DND-41 (cell line): Measurements from ENCODE around the gene ARRB1.

Source experiments
- CTCF ChIP-seq: IDR thresholded peaks from 2 replicates; pipeline ENCODE4 v1.5.1; 2012; ENCODE audit warnings: borderline replicate concordance, low read length, moderate library complexity, mild to moderate bottlenecking; ENCODE audit not compliant: poor library complexity, severe bottlenecking; ENCODE audit errors: extremely low read depth
- EZH2 ChIP-seq: IDR thresholded peaks from 3 replicates; pipeline ENCODE4 v1.6.1; 2012; ENCODE audit warnings: borderline replicate concordance, low read depth, mild to moderate bottlenecking, moderate library complexity, low read length, inconsistent platforms; ENCODE audit not compliant: severe bottlenecking

GRCh38 chr11:75229466-75229865 is 122.0 kb downstream of the ARRB1 start:
- TF ChIP-seq CTCF (no peak), EZH2 (no peak)
